ENCODE results near the gene GON7. TPM values are rescaled to one million over a fixed set of nuclear protein-coding genes. Genes with fewer than 3 reads are reported as not detected.
"Not testable (repeated sequence)": the region's sequence is repeated elsewhere in the genome, so short reads cannot be mapped to it uniquely, and the experiment has no call there.

The GON7 gene
- polyA plus RNA-seq, 3 donors = 4.8 to 24.0 (median 22.7) TPM

DNA sequence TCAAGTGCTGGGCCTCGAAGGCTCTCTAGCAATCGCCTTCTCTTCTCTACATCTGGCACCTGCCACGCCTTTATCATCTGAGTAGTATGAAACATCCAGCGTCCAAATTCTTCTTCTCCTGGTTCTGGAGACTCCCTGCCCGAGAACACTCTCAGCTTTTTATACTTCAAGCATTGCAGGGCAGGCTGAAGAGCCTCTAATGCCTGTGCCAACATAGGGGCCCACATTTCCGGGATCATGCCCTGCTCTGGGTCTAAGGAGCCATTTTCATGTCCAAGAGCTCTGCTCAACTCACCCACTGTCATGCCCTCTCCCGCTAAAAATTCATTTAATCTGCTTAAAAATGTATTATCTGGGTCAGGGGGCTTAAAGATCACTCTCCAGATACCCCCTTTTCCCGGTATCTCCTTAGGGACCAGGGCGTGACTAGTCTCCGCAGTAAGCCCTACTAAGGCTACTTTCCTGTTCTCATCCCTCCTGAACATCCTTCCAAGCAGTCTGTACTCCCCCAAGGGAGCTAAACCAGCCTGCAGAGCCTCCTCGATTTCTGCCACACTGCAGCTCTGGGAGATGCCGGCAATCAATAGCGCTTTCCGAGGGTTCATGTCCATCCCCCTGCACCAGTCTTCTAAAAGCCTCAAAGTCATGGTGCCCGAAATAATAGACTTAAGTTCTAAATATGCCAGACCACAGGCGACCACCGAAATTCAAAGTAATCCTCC lies 23.1 kb downstream of the GON7 start:
- peaks cover 28% of the 10 kb centered on the region for H3K79me2 ChIP-seq (ENCODE audit: insufficient read depth, low read length)
- H3K4me1 Mint-ChIP-seq = peaks cover 31% of the 10 kb centered on the region

DNA sequence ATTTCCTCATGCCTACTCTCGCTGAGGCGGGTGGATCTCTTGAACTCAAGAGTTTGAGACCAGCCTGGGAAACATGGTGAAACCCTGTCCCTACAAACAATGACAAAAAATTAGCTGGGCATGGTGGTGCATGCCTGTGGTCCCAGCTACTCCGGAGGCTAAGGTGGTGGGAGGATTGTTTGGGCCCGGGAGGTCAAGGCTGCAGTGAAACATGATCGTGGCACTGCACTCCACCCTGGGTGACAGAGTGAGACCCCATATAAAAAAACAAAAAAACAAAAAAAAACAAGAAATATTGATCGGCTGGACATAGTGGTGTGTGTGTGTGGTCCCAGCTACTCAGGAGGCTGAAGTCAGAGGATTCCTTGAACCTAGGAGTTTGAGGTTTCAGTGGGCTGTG lies 31.4 kb downstream of the GON7 start:
- Histone ChIP-seq H3K36me3 (replicated peaks in 1 of 2; ENCODE audit: control insufficient read depth in 1 of 2, insufficient read depth in 2 of 2, low read length in 2 of 2) (no peaks in the 10 kb centered on the region), H3K9ac (ENCODE audit: insufficient read depth, low read length, poor library complexity, severe bottlenecking) (no peak overlapping the region), H4K20me1 (ENCODE audit: insufficient read depth, low read length) (no peaks in the 10 kb centered on the region), H3K4me3 (replicated peaks in 1 of 3; ENCODE audit: low read depth in 2 of 3, low read length in 3 of 3) (no peak overlapping the region), H3K79me2 (ENCODE audit: insufficient read depth, low read length) (no peaks in the 10 kb centered on the region), H3K4me1 (ENCODE audit: control insufficient read depth in 1 of 2, insufficient read depth in 2 of 2, low read length in 2 of 2) (no peaks in the 10 kb centered on the region), H3K9me3 (replicated peaks in 1 of 2; ENCODE audit: control insufficient read depth in 1 of 2, insufficient read depth in 1 of 2, low read length in 2 of 2) (no peaks in the 10 kb centered on the region), H3K27me3 (ENCODE audit: control insufficient read depth in 2 of 2, insufficient read depth in 2 of 2, low read length in 2 of 2) (no peaks in the 10 kb centered on the region), H3K4me2 (replicated peaks; ENCODE audit: extremely low read depth, low read length, poor library complexity, severe bottlenecking) (no peak overlapping the region), H2AFZ (ENCODE audit: insufficient read depth, low read depth, low read length, poor library complexity, severe bottlenecking) (no peak overlapping the region), H3K27ac (ENCODE audit: low read depth in 1 of 2, low read length in 2 of 2) (no peak overlapping the region)
- peaks cover 0 to 4% (median 2%) of the 10 kb centered on the region in 3 donors for H3K27me3 Mint-ChIP-seq (ENCODE audit: low read depth in 3 of 3)
- TF ChIP-seq, protein P1, sequence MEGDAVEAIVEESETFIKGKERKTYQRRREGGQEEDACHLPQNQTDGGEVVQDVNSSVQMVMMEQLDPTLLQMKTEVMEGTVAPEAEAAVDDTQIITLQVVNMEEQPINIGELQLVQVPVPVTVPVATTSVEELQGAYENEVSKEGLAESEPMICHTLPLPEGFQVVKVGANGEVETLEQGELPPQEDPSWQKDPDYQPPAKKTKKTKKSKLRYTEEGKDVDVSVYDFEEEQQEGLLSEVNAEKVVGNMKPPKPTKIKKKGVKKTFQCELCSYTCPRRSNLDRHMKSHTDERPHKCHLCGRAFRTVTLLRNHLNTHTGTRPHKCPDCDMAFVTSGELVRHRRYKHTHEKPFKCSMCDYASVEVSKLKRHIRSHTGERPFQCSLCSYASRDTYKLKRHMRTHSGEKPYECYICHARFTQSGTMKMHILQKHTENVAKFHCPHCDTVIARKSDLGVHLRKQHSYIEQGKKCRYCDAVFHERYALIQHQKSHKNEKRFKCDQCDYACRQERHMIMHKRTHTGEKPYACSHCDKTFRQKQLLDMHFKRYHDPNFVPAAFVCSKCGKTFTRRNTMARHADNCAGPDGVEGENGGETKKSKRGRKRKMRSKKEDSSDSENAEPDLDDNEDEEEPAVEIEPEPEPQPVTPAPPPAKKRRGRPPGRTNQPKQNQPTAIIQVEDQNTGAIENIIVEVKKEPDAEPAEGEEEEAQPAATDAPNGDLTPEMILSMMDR (IDR thresholded peaks at IDR 0.05) = no peak
- DNase-seq = no peak
- peaks cover 2% of the 10 kb centered on the region for H3K4me1 Mint-ChIP-seq
- WGBS (ENCODE audit: insufficient coverage) = no CpG with 5 or more reads among the region's 6 CpGs
- no peak overlapping the region for H3K27ac Mint-ChIP-seq
- no peak overlapping the region for H3K4me3 Mint-ChIP-seq
- intact Hi-C loops (cut with micrococcal nuclease) = loop anchor here (5.0 to 10.0 kb wide), 2 partner anchors 63 to 221 kb away; no protein-coding TSS in a partner anchor
- no peaks in the 10 kb centered on the region for H3K36me3 Mint-ChIP-seq
- no peaks in the 10 kb centered on the region for H3K9me3 Mint-ChIP-seq

More for the DNA sequence above, 23.1 kb downstream of the GON7 start:
- Histone ChIP-seq H3K27me3 (ENCODE audit: control insufficient read depth in 2 of 2, insufficient read depth in 2 of 2, low read length in 2 of 2) (no peaks in the 10 kb centered on the region), H3K9me3 (replicated peaks in 1 of 2; ENCODE audit: control insufficient read depth in 1 of 2, insufficient read depth in 1 of 2, low read length in 2 of 2) (no peaks in the 10 kb centered on the region), H2AFZ (ENCODE audit: insufficient read depth, low read depth, low read length, poor library complexity, severe bottlenecking) (peak overlapping the region; percentile 81), H4K20me1 (ENCODE audit: insufficient read depth, low read length) (peaks cover 15% of the 10 kb centered on the region), H3K36me3 (replicated peaks in 1 of 2; ENCODE audit: control insufficient read depth in 1 of 2, insufficient read depth in 2 of 2, low read length in 2 of 2) (peaks cover 15 to 29% of the 10 kb centered on the region in 2 donors), H3K4me1 (ENCODE audit: control insufficient read depth in 1 of 2, insufficient read depth in 2 of 2, low read length in 2 of 2) (peaks cover 26 to 30% of the 10 kb centered on the region in 2 donors), H3K4me3 (replicated peaks in 1 of 3; ENCODE audit: low read depth in 2 of 3, low read length in 3 of 3) (peak overlapping the region; percentile 74 to 86 (median 82)), H3K9ac (ENCODE audit: insufficient read depth, low read length, poor library complexity, severe bottlenecking) (peak overlapping the region; percentile 94), H3K4me2 (replicated peaks; ENCODE audit: extremely low read depth, low read length, poor library complexity, severe bottlenecking) (peak overlapping the region; percentile 86), H3K27ac (ENCODE audit: low read depth in 1 of 2, low read length in 2 of 2) (peak overlapping the region in 1 of 2 donors; percentile 100)
- TF ChIP-seq, protein P1 (IDR thresholded peaks at IDR 0.05) = no peak
- H3K36me3 Mint-ChIP-seq = peaks cover 17 to 28% of the 10 kb centered on the region in 2 donors
- peak overlapping the region; percentile 83 to 88 for H3K4me3 Mint-ChIP-seq
- peaks cover 0 to 3% (median 0%) of the 10 kb centered on the region in 7 donors for H3K9me3 Mint-ChIP-seq
- intact Hi-C loops (cut with micrococcal nuclease) = loop anchor here (2.0 to 10.0 kb wide), 2 partner anchors 23 to 69 kb away; partner anchors contain the start of genes GON7 (in 1 of the 2), ITPK1 (in 1 of the 2) and UBR7 (in 1 of the 2)
- 56% methylated on average over 15 of the region's 17 CpGs for WGBS (ENCODE audit: insufficient coverage)
- DNase-seq = no peak
- peak overlapping the region; percentile 74 to 96 (median 81) for H3K27ac Mint-ChIP-seq
- no peaks in the 10 kb centered on the region for H3K27me3 Mint-ChIP-seq (ENCODE audit: low read depth in 3 of 3)

GRCh38 chr14:93174731-93175130 lies 32.1 kb downstream of the GON7 start:
- H3K36me3 ChIP-seq (replicated peaks in 1 of 2; ENCODE audit: control insufficient read depth in 1 of 2, insufficient read depth in 2 of 2, low read length in 2 of 2); H3K9me3 ChIP-seq (replicated peaks in 1 of 2; ENCODE audit: control insufficient read depth in 1 of 2, insufficient read depth in 1 of 2, low read length in 2 of 2); H3K27ac ChIP-seq (ENCODE audit: low read depth in 1 of 2, low read length in 2 of 2); DNase-seq; H3K4me1 ChIP-seq (ENCODE audit: control insufficient read depth in 1 of 2, insufficient read depth in 2 of 2, low read length in 2 of 2); H3K4me3 Mint-ChIP-seq; H3K27ac Mint-ChIP-seq; H3K27me3 ChIP-seq (ENCODE audit: control insufficient read depth in 2 of 2, insufficient read depth in 2 of 2, low read length in 2 of 2); H3K4me2 ChIP-seq (replicated peaks; ENCODE audit: extremely low read depth, low read length, poor library complexity, severe bottlenecking); H3K4me3 ChIP-seq (replicated peaks in 1 of 3; ENCODE audit: low read depth in 2 of 3, low read length in 3 of 3); H3K4me1 Mint-ChIP-seq; H3K9ac ChIP-seq (ENCODE audit: insufficient read depth, low read length, poor library complexity, severe bottlenecking); H3K9me3 Mint-ChIP-seq; H3K36me3 Mint-ChIP-seq; H4K20me1 ChIP-seq (ENCODE audit: insufficient read depth, low read length); H3K79me2 ChIP-seq (ENCODE audit: insufficient read depth, low read length); H2AFZ ChIP-seq (ENCODE audit: insufficient read depth, low read depth, low read length, poor library complexity, severe bottlenecking); H3K27me3 Mint-ChIP-seq (ENCODE audit: low read depth in 3 of 3): not testable (repeated sequence)
- 97% methylated on average over 4 of the region's 5 CpGs for WGBS (ENCODE audit: insufficient coverage)
- intact Hi-C loops (cut with micrococcal nuclease) = loop anchor here (5.0 to 10.0 kb wide), 2 partner anchors 62 to 220 kb away; no protein-coding TSS in a partner anchor
